Gastroesophageal sphincter (tissue), 3 donors: ENCODE data around the gene RASSF6.

Experiments used
- CTCF ChIP-seq, 4 experiments: fragments of 200-600 bp in 2 of 4; fragments of 450-650 bp in 2 of 4; sonication (generic) in 1 of 4; IDR thresholded peaks; one replicate each; pipeline ENCODE4 v1.5.1; 2017 to 2019; ENCODE audit warnings: antibody characterized with exemption in 4 of 4, mild to moderate bottlenecking in 2 of 4, moderate library complexity in 2 of 4
- POLR2A ChIP-seq, 2 donors: fragments of 450-650 bp; IDR thresholded peaks; one replicate each; pipeline ENCODE4 v1.6.1; 2017; ENCODE audit warnings: antibody characterized with exemption in 2 of 2, mild to moderate bottlenecking in 2 of 2, moderate library complexity in 1 of 2
- POLR2AphosphoS5 ChIP-seq: sonication (generic); formaldehyde crosslinking; IDR thresholded peaks from one replicate; pipeline ENCODE4 v1.6.1; 2017; ENCODE audit warnings: antibody characterized with exemption

GRCh38 chr4:73589261-73589847 lies 30.9 kb downstream of the RASSF6 start:
- TF ChIP-seq CTCF (IDR thresholded peaks at IDR 0.05) (no peak), POLR2A (IDR thresholded peaks at IDR 0.05) (no peak), POLR2AphosphoS5 (no peak)
